ENCODE data around the gene MBTPS2.

MBTPS2 gene

DNA sequence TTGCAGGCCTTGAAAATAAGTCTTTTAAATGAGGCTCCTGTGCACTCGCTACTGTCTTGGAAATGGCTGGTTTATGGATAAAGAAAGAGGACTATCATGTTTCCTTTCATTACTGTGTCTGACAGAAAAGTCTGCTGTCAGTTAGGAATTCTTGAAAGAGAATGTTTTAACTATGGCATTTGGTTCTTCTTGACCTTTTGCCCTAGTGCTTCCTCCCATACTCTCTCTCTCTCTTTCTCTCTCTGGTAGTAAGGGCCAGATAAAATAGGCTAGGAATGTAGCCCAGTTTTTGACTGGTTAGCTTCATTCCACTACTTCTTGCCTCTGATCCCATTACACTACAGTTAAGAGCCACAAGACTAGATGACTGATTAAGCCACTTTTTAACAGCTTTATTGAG is 46.2 kb downstream of the MBTPS2 start:
- TF ChIP-seq GATA2 (IDR thresholded peaks at IDR 0.05; ENCODE audit: low read depth, low read length) (no peak), GATA3 (IDR thresholded peaks at IDR 0.05; ENCODE audit: low read depth, low read length) (no peak)

DNA sequence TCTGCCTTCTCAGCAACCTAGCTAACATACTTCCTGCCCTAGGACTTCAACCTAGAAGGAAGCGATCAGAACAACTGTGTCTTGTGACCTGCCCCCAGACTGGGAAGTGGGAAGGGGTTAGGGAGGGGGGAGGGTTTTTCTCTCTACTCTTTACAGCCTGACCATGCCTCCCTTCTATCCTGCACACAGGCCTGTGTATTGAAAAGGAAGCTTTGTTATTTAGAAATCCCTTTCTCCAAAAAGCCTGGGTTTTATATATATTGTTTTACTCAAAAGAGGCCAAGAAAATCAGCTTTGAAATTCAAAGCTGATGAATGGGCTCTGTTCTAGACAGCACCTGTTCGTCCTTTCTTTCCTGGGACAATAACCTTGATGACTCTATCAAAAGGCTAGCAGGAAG is 65.9 kb downstream of the MBTPS2 start:
- TF ChIP-seq GATA3 (IDR thresholded peaks at IDR 0.05; ENCODE audit: low read depth, low read length) (no peak), GATA2 (IDR thresholded peaks at IDR 0.05; ENCODE audit: low read depth, low read length) (no peak)

DNA sequence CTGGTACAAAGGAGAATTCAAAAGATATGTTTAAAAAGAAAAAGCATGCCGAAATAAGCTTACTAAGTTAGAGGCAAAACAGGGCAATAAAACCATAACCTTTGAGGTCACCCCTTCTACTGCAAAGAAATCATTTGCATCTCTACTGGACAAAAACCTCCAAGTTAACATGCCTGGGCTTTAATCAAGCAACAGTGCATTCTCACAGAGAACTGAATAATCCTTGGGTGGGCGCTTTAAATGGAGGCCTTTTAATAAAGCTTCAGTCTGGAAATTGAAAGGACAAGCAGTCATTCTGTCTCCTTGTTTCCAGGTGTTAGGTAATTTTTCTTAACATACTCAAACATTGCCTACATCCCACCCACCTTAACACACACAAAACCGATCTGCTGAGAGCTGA is 66.5 kb downstream of the MBTPS2 start:
- TF ChIP-seq GATA2 (IDR thresholded peaks at IDR 0.05; ENCODE audit: low read depth, low read length) = no peak
- TF ChIP-seq GATA3 (IDR thresholded peaks at IDR 0.05; ENCODE audit: low read depth, low read length) = no peak

DNA sequence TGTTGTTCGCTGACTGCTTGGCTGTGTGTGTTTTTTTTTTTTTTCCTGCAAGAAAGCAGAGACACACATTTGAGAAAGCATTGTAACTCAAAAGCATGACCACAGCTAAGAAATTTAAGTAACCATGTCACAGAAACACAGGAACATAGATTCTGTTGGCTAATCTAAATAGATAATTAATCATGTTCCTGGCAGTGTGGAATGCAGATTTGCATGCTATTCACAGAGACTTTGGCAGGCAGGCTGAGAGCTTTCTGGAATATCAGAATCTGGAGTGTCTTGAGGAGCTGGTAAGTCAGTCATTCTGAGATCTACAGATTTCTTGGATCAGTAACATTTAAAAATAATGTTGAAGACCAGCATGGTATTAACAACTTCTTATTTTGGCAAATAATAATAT is 67.8 kb downstream of the MBTPS2 start:
- TF ChIP-seq GATA2 (IDR thresholded peaks at IDR 0.05; ENCODE audit: low read depth, low read length) (no peak), GATA3 (IDR thresholded peaks at IDR 0.05; ENCODE audit: low read depth, low read length) (no peak)

DNA sequence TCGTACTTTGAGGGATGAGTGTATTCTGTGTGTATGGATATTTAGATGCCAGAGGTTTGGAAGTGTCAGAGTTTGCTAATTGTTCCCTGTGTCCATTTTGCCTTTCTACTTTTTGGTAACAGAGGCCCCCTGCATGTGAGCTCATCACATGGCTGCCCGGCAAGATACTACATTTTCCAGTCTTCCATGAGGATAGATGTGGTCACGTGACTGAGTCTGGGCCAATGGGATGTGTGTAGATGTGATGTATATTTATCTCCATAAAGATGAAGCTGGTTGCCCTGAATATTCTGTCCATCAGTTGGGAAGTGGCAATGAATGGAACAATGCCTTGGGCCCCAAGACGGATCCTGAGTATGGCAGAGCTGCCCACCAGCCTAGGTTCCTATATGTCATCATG is 72.1 kb downstream of the MBTPS2 start:
- no peak for TF ChIP-seq GATA3 (IDR thresholded peaks at IDR 0.05; ENCODE audit: low read depth, low read length)
- TF ChIP-seq GATA2 (IDR thresholded peaks at IDR 0.05; ENCODE audit: low read depth, low read length) = no peak

DNA sequence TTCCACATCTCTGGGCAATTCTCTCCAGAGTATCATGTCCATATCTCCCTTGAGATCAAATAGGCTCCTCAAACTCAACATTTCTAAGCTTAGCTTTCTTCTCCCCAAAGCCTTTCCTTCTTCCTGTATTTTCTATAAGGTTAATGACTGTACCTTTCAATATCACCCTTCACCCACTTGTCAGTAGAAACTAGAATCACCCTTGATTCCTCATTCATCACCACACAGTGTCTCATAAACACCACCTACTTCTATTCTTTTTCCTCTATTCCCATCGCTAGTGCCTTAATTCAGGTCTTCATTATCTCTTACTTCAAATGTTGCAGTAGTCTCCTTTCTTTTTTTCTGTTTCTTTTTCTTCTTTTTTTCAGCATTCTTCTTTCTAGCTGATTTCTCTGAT is 72.8 kb downstream of the MBTPS2 start:
- no peak for TF ChIP-seq GATA3 (IDR thresholded peaks at IDR 0.05; ENCODE audit: low read depth, low read length)
- no peak for TF ChIP-seq GATA2 (IDR thresholded peaks at IDR 0.05; ENCODE audit: low read depth, low read length)

DNA sequence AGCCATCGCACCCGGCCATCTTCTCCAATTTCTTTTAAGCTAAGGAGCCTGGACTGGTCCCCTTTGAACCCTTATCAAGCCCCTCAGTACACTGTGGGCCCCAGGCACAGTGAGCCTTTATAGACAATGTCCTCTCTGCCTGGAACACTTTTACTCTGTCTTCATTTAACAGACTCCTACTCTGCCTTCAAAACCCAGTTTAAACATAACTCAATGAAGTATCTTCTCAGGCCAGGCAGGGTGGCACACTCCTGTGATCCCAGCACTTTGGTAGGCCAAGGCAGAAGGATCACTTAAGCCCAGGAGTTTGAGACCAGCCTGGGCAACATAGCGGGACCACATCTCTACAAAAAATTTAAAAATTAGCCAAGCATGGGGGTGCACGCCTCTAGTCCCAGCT is 73.6 kb downstream of the MBTPS2 start:
- TF ChIP-seq GATA3 (IDR thresholded peaks at IDR 0.05; ENCODE audit: low read depth, low read length) = no peak
- no peak for TF ChIP-seq GATA2 (IDR thresholded peaks at IDR 0.05; ENCODE audit: low read depth, low read length)

DNA sequence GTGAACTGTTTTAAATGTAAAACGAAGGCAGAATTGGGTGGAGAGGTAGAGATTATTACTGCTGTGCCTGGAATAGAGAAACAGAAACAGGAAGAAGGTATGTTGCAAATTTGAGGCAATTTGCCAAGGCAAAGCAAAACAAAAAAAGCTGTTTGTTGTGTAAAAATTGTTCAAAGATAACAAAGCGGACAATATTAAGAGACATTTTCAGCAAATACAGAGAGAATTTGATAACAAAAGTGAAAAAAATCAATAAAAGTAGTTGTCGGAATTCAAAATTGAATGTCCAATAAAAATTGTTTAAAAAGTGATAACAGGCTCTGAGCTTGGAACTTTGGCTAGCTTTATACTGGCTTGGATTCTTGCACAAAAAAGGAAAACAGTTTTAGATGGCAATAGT is 86.7 kb downstream of the MBTPS2 start:
- TF ChIP-seq GATA2 (IDR thresholded peaks at IDR 0.05; ENCODE audit: low read depth, low read length) = no peak
- TF ChIP-seq GATA3 (IDR thresholded peaks at IDR 0.05; ENCODE audit: low read depth, low read length) = no peak

DNA sequence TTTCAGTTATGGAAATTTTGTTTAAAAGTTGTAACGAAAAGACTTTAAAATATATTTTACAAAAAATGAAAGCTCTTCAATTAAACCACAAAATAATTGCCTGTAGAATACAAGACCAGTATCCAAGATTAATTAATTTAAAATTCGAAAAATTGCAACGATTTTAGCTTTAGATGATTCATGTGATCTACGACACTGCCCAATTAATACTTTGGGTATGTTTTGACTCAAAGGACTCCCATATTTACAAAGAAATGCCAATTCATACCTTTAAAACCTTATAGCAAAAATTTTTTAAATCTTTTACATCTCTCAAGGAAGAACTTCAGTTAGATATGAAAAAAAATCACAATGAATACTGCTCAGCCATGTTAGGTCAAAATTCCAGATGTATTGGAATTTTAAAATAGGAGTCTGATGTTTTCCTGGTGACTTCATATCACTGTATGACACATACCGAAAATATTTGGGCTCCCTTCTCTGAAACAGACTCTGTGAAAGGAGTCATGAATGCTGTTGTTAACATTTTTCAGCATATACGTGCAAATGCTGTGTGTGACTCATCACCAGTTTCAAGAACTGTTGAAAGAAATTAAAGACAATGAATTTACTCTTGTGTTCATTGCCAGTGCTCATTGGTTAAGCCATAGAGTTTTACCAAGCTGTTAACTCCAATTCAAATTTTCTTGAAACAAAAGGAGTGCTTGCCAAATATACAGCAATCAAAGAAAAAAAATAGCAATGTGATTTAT is 87.3 kb downstream of the MBTPS2 start:
- no peak for TF ChIP-seq GATA2 (IDR thresholded peaks at IDR 0.05; ENCODE audit: low read depth, low read length)
- no peak for TF ChIP-seq GATA3 (IDR thresholded peaks at IDR 0.05; ENCODE audit: low read depth, low read length)

DNA sequence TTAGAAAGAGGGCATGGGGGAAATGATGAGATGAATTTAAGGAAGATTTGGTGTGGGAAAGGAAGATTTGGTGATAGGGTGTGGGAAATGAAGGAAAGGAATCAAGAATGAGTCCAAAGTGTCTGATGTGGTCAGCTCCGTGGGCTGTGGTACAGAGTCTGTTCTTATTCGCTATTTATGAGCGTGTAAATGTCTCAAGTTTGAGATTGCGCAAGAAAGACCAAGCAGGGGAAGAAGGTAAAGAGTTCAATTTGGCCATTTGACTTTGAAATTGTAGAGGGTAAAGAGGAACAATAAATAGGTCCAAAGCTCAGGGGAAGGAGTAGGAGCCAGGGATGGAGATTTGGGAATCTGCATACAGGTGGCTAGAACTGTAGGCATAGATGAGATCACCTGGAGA is 89.8 kb downstream of the MBTPS2 start:
- TF ChIP-seq GATA3 (IDR thresholded peaks at IDR 0.05; ENCODE audit: low read depth, low read length) = no peak
- TF ChIP-seq GATA2 (IDR thresholded peaks at IDR 0.05; ENCODE audit: low read depth, low read length) = no peak

DNA sequence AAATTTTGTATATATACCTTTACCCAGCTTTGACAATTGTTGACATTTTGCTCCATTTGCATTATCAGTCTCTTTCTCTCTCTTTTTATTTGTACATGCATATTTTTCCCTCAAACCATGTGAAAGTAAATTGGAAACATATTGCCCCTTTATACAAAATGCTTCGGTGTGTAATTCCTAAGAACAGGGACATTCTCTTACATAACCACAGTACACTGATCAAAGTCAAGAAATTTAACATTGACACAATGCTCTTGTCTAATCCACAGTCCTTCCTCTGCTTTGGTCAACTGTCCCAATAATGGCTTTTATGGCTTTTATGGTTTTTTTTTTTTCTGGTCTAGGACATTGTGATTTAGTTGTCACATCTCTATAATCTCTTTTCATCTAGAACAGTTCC is 91.6 kb downstream of the MBTPS2 start:
- no peak for TF ChIP-seq GATA3 (IDR thresholded peaks at IDR 0.05; ENCODE audit: low read depth, low read length)
- TF ChIP-seq GATA2 (IDR thresholded peaks at IDR 0.05; ENCODE audit: low read depth, low read length) = no peak

DNA sequence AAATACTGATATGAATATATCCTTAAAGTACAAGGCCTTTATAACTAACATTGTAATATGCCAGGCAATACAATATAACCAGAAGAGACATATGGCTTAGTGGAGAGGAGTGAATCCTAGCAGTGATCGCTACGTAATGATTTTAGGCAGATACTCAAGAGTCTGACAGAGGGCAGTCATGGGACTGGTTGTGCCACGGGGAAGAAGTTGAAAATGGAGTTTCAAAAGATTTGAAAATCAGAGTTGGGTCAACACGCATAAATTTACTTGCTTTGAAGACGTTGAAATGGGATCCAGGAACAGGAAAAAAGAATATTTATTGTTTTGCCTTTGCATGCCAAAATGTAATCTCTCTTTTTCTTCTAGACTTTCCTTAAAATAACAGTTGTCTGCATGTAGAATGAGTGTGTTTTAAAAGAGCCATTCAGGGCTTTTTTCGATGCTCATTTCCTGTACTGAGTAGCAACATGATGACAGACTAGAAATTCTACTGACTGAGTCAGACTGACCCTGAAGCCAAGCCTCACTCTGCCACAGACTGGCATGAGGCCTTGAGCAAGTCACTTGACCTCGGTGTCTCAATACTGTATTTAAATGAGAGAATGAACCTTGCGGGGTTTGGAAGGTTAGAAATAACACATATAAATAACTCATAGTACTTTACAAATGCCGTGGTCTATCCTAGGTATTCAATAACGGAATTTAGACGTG is 93.0 kb downstream of the MBTPS2 start:
- TF ChIP-seq GATA3 (IDR thresholded peaks at IDR 0.05; ENCODE audit: low read depth, low read length) (no peak), GATA2 (IDR thresholded peaks at IDR 0.05; ENCODE audit: low read depth, low read length) (no peak)

DNA sequence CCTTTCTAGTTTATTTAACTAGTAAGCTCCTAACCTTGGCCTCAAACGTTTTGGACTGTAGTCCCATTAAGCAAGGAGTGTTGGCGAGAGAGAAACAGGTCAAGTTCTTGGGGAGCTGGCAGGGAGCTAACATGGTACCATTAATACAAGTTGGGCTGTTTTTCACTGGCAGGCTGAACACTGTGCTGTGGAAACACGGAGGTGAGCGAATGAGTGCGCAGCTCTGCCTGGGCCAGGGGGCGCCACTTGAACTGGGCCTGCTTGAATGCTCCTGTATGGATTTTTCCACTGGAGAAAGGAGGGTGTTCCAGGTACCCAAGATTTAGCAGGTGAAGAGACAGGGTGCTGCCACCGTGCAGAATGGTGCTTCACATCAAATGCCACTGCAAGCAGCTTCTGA is 93.7 kb downstream of the MBTPS2 start:
- TF ChIP-seq GATA3 (IDR thresholded peaks at IDR 0.05; ENCODE audit: low read depth, low read length) = no peak
- no peak for TF ChIP-seq GATA2 (IDR thresholded peaks at IDR 0.05; ENCODE audit: low read depth, low read length)

DNA sequence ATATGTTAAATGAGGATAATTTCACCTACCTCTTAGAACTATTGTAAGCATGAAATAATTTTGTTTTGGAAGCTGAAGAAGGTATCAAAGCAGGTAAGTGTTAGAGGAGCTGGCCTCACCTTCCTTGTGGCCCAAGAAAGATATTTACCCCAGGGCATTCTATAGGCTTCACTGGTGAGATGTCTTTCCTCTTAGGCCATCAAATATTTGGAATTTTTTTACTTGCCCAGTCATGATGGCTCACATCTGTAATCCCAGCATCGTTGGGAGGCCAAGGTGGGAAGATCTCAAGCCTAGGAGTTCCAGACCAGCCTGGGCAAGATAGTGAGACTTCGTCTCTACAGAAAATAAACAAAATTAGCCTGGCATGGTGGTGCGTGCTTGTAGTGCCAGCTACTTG is 95.0 kb downstream of the MBTPS2 start:
- no peak for TF ChIP-seq GATA2 (IDR thresholded peaks at IDR 0.05; ENCODE audit: low read depth, low read length)
- no peak for TF ChIP-seq GATA3 (IDR thresholded peaks at IDR 0.05; ENCODE audit: low read depth, low read length)

Data from SH-SY5Y (cell line).